NCI-H748 treated with DMSO at 0.1 percent for 48 hours (cell line): Measurements from ENCODE around the gene SIRPB1.
"Not testable (repeated sequence)": the region's sequence is repeated elsewhere in the genome, so short reads cannot be mapped to it uniquely, and the experiment has no call there.

ENCODE experiments used
- DNase-seq: peaks from one replicate; lab custom pipeline; 2025; lab: John Stamatoyannopoulos, UW

The SIRPB1 gene

GRCh38 chr20:1636621-1637020, 16.8 kb upstream of the SIRPB1 start:
- no peak for DNase-seq

GRCh38 chr20:1635291-1635979, 15.6 kb upstream of the SIRPB1 start:
- no peak for DNase-seq

- DNase-seq, result no peak
Measured at GRCh38 chr20:1633535-1633934, 13.7 kb upstream of the SIRPB1 start.

GRCh38 chr20:1632178-1632577, 12.4 kb upstream of the SIRPB1 start:
- no peak for DNase-seq

- no peak for DNase-seq
Measured at GRCh38 chr20:1631309-1632151, 11.7 kb upstream of the SIRPB1 start.

GRCh38 chr20:1630186-1630585, 10.4 kb upstream of the SIRPB1 start:
- no peak for DNase-seq

GRCh38 chr20:1629321-1629720, 9.5 kb upstream of the SIRPB1 start:
- no peak for DNase-seq

- no peak for DNase-seq
Measured at GRCh38 chr20:1628621-1629020, 8.8 kb upstream of the SIRPB1 start.

GRCh38 chr20:1627200-1627550, 7.4 kb upstream of the SIRPB1 start:
- DNase-seq, result no peak

GRCh38 chr20:1626528-1627199, 6.9 kb upstream of the SIRPB1 start:
- no peak for DNase-seq

- DNase-seq, result no peak
Measured at GRCh38 chr20:1625083-1625690, 5.4 kb upstream of the SIRPB1 start.

GRCh38 chr20:1623501-1624205, 3.8 kb upstream of the SIRPB1 start:
- DNase-seq, result no peak

GRCh38 chr20:1622450-1622849, 2.6 kb upstream of the SIRPB1 start:
- DNase-seq, result no peak

- no peak for DNase-seq
Measured at GRCh38 chr20:1621316-1621715, 1.5 kb upstream of the SIRPB1 start.

GRCh38 chr20:1618954-1619540, 762 bp downstream of the SIRPB1 start:
- no peak for DNase-seq

- no peak for DNase-seq
Measured at GRCh38 chr20:1618479-1618878, 1.3 kb downstream of the SIRPB1 start.

GRCh38 chr20:1616858-1617434, 2.9 kb downstream of the SIRPB1 start:
- DNase-seq, result no peak

- not testable (repeated sequence) for DNase-seq
Measured at GRCh38 chr20:1610404-1610803, 9.4 kb downstream of the SIRPB1 start.

- DNase-seq, result not testable (repeated sequence)
Measured at GRCh38 chr20:1608678-1609347, 11.0 kb downstream of the SIRPB1 start.

GRCh38 chr20:1600736-1601135, 19.1 kb downstream of the SIRPB1 start:
- DNase-seq, result no peak

- DNase-seq, result no peak
Measured at GRCh38 chr20:1595333-1595732, 24.5 kb downstream of the SIRPB1 start.
